GM21367 (cell line): ENCODE results near the gene HOXD11.

Experiments
- ATAC-seq: cut with Tn5 transposase; IDR thresholded peaks from one replicate; pipeline ENCODE4 v1.9.1; 2021; ENCODE audit not compliant: unreplicated experiment

The HOXD11 gene

GRCh38 chr2:176105078-176105729 is 1.9 kb upstream of the HOXD11 start:
- no peak for ATAC-seq

- ATAC-seq, result no peak
Observed at GRCh38 chr2:176105730-176106580, 1.1 kb upstream of the HOXD11 start.

- ATAC-seq, result no peak
Observed at GRCh38 chr2:176107731-176108181, 676 bp downstream of the HOXD11 start.

- ATAC-seq, result no peak
Observed at GRCh38 chr2:176109192-176109901, 2.3 kb downstream of the HOXD11 start.

GRCh38 chr2:176109946-176110345 is 2.9 kb downstream of the HOXD11 start:
- ATAC-seq, result no peak

- ATAC-seq, result no peak
Observed at GRCh38 chr2:176110415-176111308, 3.6 kb downstream of the HOXD11 start.

GRCh38 chr2:176111309-176111663 is 4.2 kb downstream of the HOXD11 start:
- ATAC-seq, result no peak

- no peak for ATAC-seq
Observed at GRCh38 chr2:176111846-176112374, 4.8 kb downstream of the HOXD11 start.

GRCh38 chr2:176112375-176113302 is 5.6 kb downstream of the HOXD11 start:
- no peak for ATAC-seq

GRCh38 chr2:176114120-176114929 is 7.2 kb downstream of the HOXD11 start:
- ATAC-seq, result no peak

- no peak for ATAC-seq
Observed at GRCh38 chr2:176114930-176115625, 8.0 kb downstream of the HOXD11 start.

- no peak for ATAC-seq
Observed at GRCh38 chr2:176115883-176116813, 9.1 kb downstream of the HOXD11 start, which contains the start of gene HOXD10. TSS of gene HOXD10 (plus strand) at chr2:176116778. CDS start at chr2:176116834, 56 bp downstream.

- no peak for ATAC-seq
Observed at GRCh38 chr2:176117162-176117822, 10.2 kb downstream of the HOXD11 start.

- ATAC-seq, result no peak
Observed at GRCh38 chr2:176117823-176118371, 10.8 kb downstream of the HOXD11 start.

- ATAC-seq, result no peak
Observed at GRCh38 chr2:176118601-176119339, 11.7 kb downstream of the HOXD11 start.
